Suprapubic skin (tissue), 4 donors: ENCODE data around the gene CAMK4.

Source experiments
- CTCF ChIP-seq, 2 donors: fragments of 200-600 bp in 1 of 2; fragments of 450-650 bp in 1 of 2; sonication (generic) in 1 of 2; IDR thresholded peaks; one replicate each; pipeline ENCODE4 v1.5.1; 2016 to 2019; ENCODE audit warnings: antibody characterized with exemption in 2 of 2, mild to moderate bottlenecking in 1 of 2, moderate library complexity in 1 of 2
- EP300 ChIP-seq: sonication (generic); formaldehyde crosslinking; IDR thresholded peaks from one replicate; pipeline ENCODE4 v1.6.1; 2017; ENCODE audit warnings: antibody characterized with exemption
- POLR2A ChIP-seq, 2 donors: fragments of 450-650 bp; IDR thresholded peaks; one replicate each; pipeline ENCODE4 v1.6.1; 2017; ENCODE audit warnings: antibody characterized with exemption in 2 of 2, mild to moderate bottlenecking in 2 of 2, moderate library complexity in 2 of 2
- POLR2AphosphoS5 ChIP-seq, 3 donors: sonication (generic); formaldehyde crosslinking; IDR thresholded peaks; one replicate each; pipeline ENCODE4 v1.6.1; 2017; ENCODE audit warnings: antibody characterized with exemption in 3 of 3

- TF ChIP-seq EP300 (no peak), CTCF (IDR thresholded peaks at IDR 0.05) (no peak), POLR2A (IDR thresholded peaks at IDR 0.05) (no peak), POLR2AphosphoS5 (IDR thresholded peaks at IDR 0.05) (no peak)
These were observed 30.4 kb downstream of the CAMK4 start for GRCh38 chr5:111254613-111255012.
